Esophagus muscularis mucosa (tissue), 4 donors: ENCODE data around the gene CEL. TPM values are rescaled to one million over a fixed set of nuclear protein-coding genes. Genes with fewer than 3 reads are reported as not detected.

Experiments used
- DNase-seq: peaks from one replicate; pipeline ENCODE4 v3.0.0-alpha.2; 2017; ENCODE audit errors: extremely low spot score
- H3K27ac ChIP-seq, 4 donors: fragments of 200-600 bp; sonication (generic); replicated peaks in 1 of 4; 1 replicate in 3 of 4; 2 replicates in 1 of 4; pipeline ENCODE4 v1.5.1; 2016 to 2019; ENCODE audit warnings: mild to moderate bottlenecking in 1 of 4
- H3K27me3 ChIP-seq, 4 donors: fragments of 200-600 bp; sonication (generic); one replicate each; pipeline versions ENCODE4 v1.5.1 to v1.6.0; 2016 to 2019
- H3K36me3 ChIP-seq, 4 donors: fragments of 200-600 bp; sonication (generic); one replicate each; pipeline ENCODE4 v1.5.1; 2016 to 2019
- H3K4me1 ChIP-seq, 4 donors: fragments of 200-600 bp; sonication (generic); one replicate each; pipeline ENCODE4 v1.5.1; 2016 to 2019
- H3K4me3 ChIP-seq, 4 donors: fragments of 200-600 bp; sonication (generic); 1 replicate in 2 of 4; 2 replicates in 2 of 4; pipeline ENCODE4 v1.5.1; 2016 to 2019; ENCODE audit warnings: mild to moderate bottlenecking in 4 of 4, moderate library complexity in 1 of 4
- H3K9me3 ChIP-seq, 4 donors: fragments of 200-600 bp; sonication (generic); 1 replicate in 3 of 4; 2 replicates in 1 of 4; pipeline ENCODE4 v1.5.1; 2016 to 2019
- EP300 ChIP-seq: sonication (generic); formaldehyde crosslinking; IDR thresholded peaks from one replicate; pipeline ENCODE4 v1.6.1; 2017; ENCODE audit warnings: antibody characterized with exemption
- POLR2A ChIP-seq: fragments of 450-650 bp; IDR thresholded peaks from one replicate; pipeline ENCODE4 v1.6.1; 2017; ENCODE audit warnings: antibody characterized with exemption, moderate library complexity, mild to moderate bottlenecking, low read depth
- POLR2AphosphoS5 ChIP-seq, 2 donors: sonication (generic); formaldehyde crosslinking; IDR thresholded peaks; one replicate each; pipeline ENCODE4 v1.6.1; 2017; ENCODE audit warnings: antibody characterized with exemption in 2 of 2
- WGBS: methylation state at CpG from one replicate; pipeline ENCODE4 v1.1.5; 2018; 5-methylcytosine and 5-hydroxymethylcytosine counted together
- intact Hi-C: fragments of 100-400 bp; cut with DNase I; formaldehyde crosslinking; loops from one replicate; pipeline ENCODE4 v1.15.1; 2023
- total RNA-seq, 4 donors: library from RNA; depleted of rRNA; stranded (reverse); fragments of >200 nt; gene quantifications; one replicate each; pipeline versions ENCODE4 v1.1.0 to v1.2.1, GENCODE V29; 2016
- TF ChIP-seq, protein P1 (sequence below), 3 experiments: fragments of 200-600 bp in 2 of 3; fragments of 450-650 bp in 1 of 3; sonication (generic) in 2 of 3; IDR thresholded peaks; one replicate each; pipeline ENCODE4 v1.5.1; 2017 to 2019; ENCODE audit warnings: antibody characterized with exemption in 3 of 3, mild to moderate bottlenecking in 2 of 3, moderate library complexity in 1 of 3

CEL gene
- total RNA-seq, 4 donors from 2014 or later, result 0.17 to 0.42 (median 0.21) TPM

- intact Hi-C loops, result loop anchor here (10.0 kb wide), 1 partner anchor 83 kb away; the partner anchor contains the start of gene TSC1
- peaks cover 0 to under 1% (median 0%) of the 10 kb centered on the region in 4 donors for H3K36me3 ChIP-seq
- H3K27ac ChIP-seq, result no peak overlapping the region
- DNase-seq, result no peak
- H3K4me3 ChIP-seq, result no peak overlapping the region
- H3K27me3 ChIP-seq, result no peaks in the 10 kb centered on the region
- 89% methylated on average over 3 of the region's 3 CpGs for WGBS
- TF ChIP-seq, protein P1, sequence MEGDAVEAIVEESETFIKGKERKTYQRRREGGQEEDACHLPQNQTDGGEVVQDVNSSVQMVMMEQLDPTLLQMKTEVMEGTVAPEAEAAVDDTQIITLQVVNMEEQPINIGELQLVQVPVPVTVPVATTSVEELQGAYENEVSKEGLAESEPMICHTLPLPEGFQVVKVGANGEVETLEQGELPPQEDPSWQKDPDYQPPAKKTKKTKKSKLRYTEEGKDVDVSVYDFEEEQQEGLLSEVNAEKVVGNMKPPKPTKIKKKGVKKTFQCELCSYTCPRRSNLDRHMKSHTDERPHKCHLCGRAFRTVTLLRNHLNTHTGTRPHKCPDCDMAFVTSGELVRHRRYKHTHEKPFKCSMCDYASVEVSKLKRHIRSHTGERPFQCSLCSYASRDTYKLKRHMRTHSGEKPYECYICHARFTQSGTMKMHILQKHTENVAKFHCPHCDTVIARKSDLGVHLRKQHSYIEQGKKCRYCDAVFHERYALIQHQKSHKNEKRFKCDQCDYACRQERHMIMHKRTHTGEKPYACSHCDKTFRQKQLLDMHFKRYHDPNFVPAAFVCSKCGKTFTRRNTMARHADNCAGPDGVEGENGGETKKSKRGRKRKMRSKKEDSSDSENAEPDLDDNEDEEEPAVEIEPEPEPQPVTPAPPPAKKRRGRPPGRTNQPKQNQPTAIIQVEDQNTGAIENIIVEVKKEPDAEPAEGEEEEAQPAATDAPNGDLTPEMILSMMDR (IDR thresholded peaks at IDR 0.05), result no peak
- TF ChIP-seq POLR2AphosphoS5 (IDR thresholded peaks at IDR 0.05) (no peak), EP300 (no peak), POLR2A (no peak)
- peaks cover 26 to 41% (median 34%) of the 10 kb centered on the region in 4 donors for H3K4me1 ChIP-seq
- H3K9me3 ChIP-seq, result no peaks in the 10 kb centered on the region
Measured at GRCh38 chr9:133028221-133028620, 33.6 kb upstream of the CEL start.

- H3K36me3 ChIP-seq, result peaks cover 0 to 4% (median 0%) of the 10 kb centered on the region in 4 donors
- 0% methylated on average over 17 of the region's 28 CpGs for WGBS
- no peaks in the 10 kb centered on the region for H3K27me3 ChIP-seq
- intact Hi-C loops, result loop anchor here (5.0 to 10.0 kb wide), 2 partner anchors 85 to 117 kb away; partner anchors contain the start of gene TSC1
- TF ChIP-seq EP300, result no peak
- TF ChIP-seq POLR2AphosphoS5 (IDR thresholded peaks at IDR 0.05), result no peak
- TF ChIP-seq, protein P1 (IDR thresholded peaks at IDR 0.05), result no peak
- peaks cover 28 to 56% (median 37%) of the 10 kb centered on the region in 4 donors for H3K4me1 ChIP-seq
- H3K27ac ChIP-seq, result peak overlapping the region; percentile 86 to 93 (median 89)
- DNase-seq, result no peak
- H3K9me3 ChIP-seq, result no peaks in the 10 kb centered on the region
- H3K4me3 ChIP-seq, result peak overlapping the region; percentile 80 to 98 (median 86)
Measured at GRCh38 chr9:133029994-133030316, 31.8 kb upstream of the CEL start.

GRCh38 chr9:133030317-133031129, 31.3 kb upstream of the CEL start, which contains the start of gene GTF3C5:
Gene GTF3C5 (plus strand): TSS chr9:133030997. CDS start chr9:133031012, 15 bp downstream.
- Histone ChIP-seq H3K9me3 (no peaks in the 10 kb centered on the region), H3K27ac (peak within 1 kb of the TSS; percentile 86 to 93 (median 89)), H3K4me1 (peaks cover 30 to 57% (median 37%) of the 10 kb centered on the region in 4 donors), H3K36me3 (peaks cover 0 to 4% (median 0%) of the 10 kb centered on the region in 4 donors), H3K27me3 (no peaks in the 10 kb centered on the region), H3K4me3 (peak within 1 kb of the TSS; percentile 80 to 98 (median 86))
- peak; percentile 99 for DNase-seq
- intact Hi-C loops, result loop anchor here (5.0 kb wide), 1 partner anchor 117 kb away; no protein-coding TSS in a partner anchor
- TF ChIP-seq POLR2A (peak; percentile 22), EP300 (no peak), POLR2AphosphoS5 (IDR thresholded peaks at IDR 0.05) (peak; percentile 68 to 75)
- TF ChIP-seq, protein P1 (IDR thresholded peaks at IDR 0.05), result peak in 1 of 3 experiments; percentile 23
- WGBS, result 0% methylated on average over 26 of the region's 63 CpGs

GRCh38 chr9:133031130-133031422, 30.7 kb upstream of the CEL start:
- Histone ChIP-seq H3K9me3 (no peaks in the 10 kb centered on the region), H3K27ac (peak overlapping the region; percentile 86 to 93 (median 89)), H3K4me3 (peak overlapping the region; percentile 80 to 98 (median 86)), H3K36me3 (peaks cover 0 to 4% (median 0%) of the 10 kb centered on the region in 4 donors), H3K27me3 (no peaks in the 10 kb centered on the region), H3K4me1 (peaks cover 30 to 62% (median 37%) of the 10 kb centered on the region in 4 donors)
- DNase-seq, result no peak
- intact Hi-C loops, result loop anchor here (5.0 kb wide), 1 partner anchor 116 kb away; no protein-coding TSS in a partner anchor
- TF ChIP-seq POLR2AphosphoS5 (IDR thresholded peaks at IDR 0.05) (no peak), EP300 (no peak), POLR2A (no peak)
- TF ChIP-seq, protein P1 (IDR thresholded peaks at IDR 0.05), result no peak
- WGBS, result 2% methylated on average over 16 of the region's 16 CpGs
